SK-N-SH treated with all-trans-retinoic acid at 6 μM for 48 hours (cell line): ENCODE data around the gene TICAM1.

ENCODE experiments used
- CSRNP3 ChIP-seq: fragments of 250-450 bp; sonication (Bioruptor Pico); IDR thresholded peaks from 2 replicates; pipeline ENCODE4 v1.5.1; 2021; ENCODE audit warnings: mild to moderate bottlenecking, moderate library complexity
- ESRRG ChIP-seq: fragments of 250-450 bp; sonication (Bioruptor Pico); IDR thresholded peaks from 2 replicates; pipeline ENCODE4 v1.6.1; 2021; ENCODE audit warnings: mild to moderate bottlenecking
- OSR1 ChIP-seq: fragments of 250-450 bp; sonication (Bioruptor Pico); IDR thresholded peaks from 2 replicates; pipeline ENCODE4 v1.8.0; 2022; ENCODE audit warnings: moderate library complexity, mild to moderate bottlenecking, inconsistent platforms
- RARB ChIP-seq: fragments of 250-450 bp; sonication (Bioruptor Pico); IDR thresholded peaks from 2 replicates; pipeline ENCODE4 v1.8.0; 2021; ENCODE audit warnings: mild to moderate bottlenecking, moderate library complexity
- TSHZ2 ChIP-seq: fragments of 250-450 bp; sonication (Bioruptor Pico); IDR thresholded peaks from 2 replicates; pipeline ENCODE4 v1.5.0; 2020; ENCODE audit warnings: mild to moderate bottlenecking, moderate library complexity
- ZFP3 ChIP-seq: fragments of 250-450 bp; sonication (Bioruptor Pico); IDR thresholded peaks from 2 replicates; pipeline ENCODE4 v1.5.0; 2020; ENCODE audit warnings: mild to moderate bottlenecking, moderate library complexity
- TF ChIP-seq, protein P1 (sequence below): fragments of 250-450 bp; sonication (Bioruptor Pico); IDR thresholded peaks from 2 replicates; pipeline ENCODE4 v1.8.0; 2021; ENCODE audit warnings: low read depth, mild to moderate bottlenecking, moderate library complexity, borderline replicate concordance
- TF ChIP-seq, protein P2 (sequence below): fragments of 250-450 bp; sonication (Bioruptor Pico); IDR thresholded peaks from 2 replicates; pipeline ENCODE4 v1.8.0; 2020; ENCODE audit warnings: mild to moderate bottlenecking, moderate library complexity, borderline replicate concordance
- TF ChIP-seq, protein P3 (sequence below): fragments of 250-450 bp; sonication (Bioruptor Pico); IDR thresholded peaks from 2 replicates; pipeline ENCODE4 v1.5.1; 2020; ENCODE audit warnings: low read depth, mild to moderate bottlenecking, moderate library complexity

DNA sequence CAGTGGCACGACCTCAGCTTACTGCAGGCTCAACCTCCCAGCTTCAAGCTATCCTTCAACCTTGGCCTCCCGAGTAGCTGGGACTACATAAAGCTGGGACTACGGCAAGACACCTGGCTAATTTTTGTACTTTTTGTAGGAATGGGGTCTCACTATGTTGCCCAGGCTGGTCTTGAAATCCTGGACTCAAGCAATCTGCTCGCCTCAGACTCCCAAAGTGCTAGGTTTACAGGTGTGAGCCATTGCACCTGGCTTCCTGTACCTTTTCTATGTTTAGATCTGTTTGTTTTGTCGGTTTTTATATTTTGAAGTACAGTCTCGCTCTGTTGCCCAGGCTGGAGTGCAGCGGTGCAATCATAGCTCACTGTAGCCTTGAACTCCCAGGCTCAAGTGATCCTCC, 17.5 kb upstream of the TICAM1 start:
- TF ChIP-seq, protein P1, sequence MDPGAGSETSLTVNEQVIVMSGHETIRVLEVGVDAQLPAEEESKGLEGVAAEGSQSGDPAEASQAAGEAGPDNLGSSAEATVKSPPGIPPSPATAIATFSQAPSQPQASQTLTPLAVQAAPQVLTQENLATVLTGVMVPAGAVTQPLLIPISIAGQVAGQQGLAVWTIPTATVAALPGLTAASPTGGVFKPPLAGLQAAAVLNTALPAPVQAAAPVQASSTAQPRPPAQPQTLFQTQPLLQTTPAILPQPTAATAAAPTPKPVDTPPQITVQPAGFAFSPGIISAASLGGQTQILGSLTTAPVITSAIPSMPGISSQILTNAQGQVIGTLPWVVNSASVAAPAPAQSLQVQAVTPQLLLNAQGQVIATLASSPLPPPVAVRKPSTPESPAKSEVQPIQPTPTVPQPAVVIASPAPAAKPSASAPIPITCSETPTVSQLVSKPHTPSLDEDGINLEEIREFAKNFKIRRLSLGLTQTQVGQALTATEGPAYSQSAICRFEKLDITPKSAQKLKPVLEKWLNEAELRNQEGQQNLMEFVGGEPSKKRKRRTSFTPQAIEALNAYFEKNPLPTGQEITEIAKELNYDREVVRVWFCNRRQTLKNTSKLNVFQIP: no peak
- no peak for TF ChIP-seq RARB (CRISPR knock-in tag)
- no peak for TF ChIP-seq ESRRG
- TF ChIP-seq ZFP3 (CRISPR knock-in tag): no peak
- TF ChIP-seq, protein P2, sequence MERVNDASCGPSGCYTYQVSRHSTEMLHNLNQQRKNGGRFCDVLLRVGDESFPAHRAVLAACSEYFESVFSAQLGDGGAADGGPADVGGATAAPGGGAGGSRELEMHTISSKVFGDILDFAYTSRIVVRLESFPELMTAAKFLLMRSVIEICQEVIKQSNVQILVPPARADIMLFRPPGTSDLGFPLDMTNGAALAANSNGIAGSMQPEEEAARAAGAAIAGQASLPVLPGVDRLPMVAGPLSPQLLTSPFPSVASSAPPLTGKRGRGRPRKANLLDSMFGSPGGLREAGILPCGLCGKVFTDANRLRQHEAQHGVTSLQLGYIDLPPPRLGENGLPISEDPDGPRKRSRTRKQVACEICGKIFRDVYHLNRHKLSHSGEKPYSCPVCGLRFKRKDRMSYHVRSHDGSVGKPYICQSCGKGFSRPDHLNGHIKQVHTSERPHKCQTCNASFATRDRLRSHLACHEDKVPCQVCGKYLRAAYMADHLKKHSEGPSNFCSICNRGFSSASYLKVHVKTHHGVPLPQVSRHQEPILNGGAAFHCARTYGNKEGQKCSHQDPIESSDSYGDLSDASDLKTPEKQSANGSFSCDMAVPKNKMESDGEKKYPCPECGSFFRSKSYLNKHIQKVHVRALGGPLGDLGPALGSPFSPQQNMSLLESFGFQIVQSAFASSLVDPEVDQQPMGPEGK (CRISPR knock-in tag): no peak
- TF ChIP-seq TSHZ2: no peak
- TF ChIP-seq CSRNP3 (CRISPR knock-in tag): no peak
- TF ChIP-seq OSR1 (CRISPR knock-in tag): no peak
- TF ChIP-seq, protein P3, sequence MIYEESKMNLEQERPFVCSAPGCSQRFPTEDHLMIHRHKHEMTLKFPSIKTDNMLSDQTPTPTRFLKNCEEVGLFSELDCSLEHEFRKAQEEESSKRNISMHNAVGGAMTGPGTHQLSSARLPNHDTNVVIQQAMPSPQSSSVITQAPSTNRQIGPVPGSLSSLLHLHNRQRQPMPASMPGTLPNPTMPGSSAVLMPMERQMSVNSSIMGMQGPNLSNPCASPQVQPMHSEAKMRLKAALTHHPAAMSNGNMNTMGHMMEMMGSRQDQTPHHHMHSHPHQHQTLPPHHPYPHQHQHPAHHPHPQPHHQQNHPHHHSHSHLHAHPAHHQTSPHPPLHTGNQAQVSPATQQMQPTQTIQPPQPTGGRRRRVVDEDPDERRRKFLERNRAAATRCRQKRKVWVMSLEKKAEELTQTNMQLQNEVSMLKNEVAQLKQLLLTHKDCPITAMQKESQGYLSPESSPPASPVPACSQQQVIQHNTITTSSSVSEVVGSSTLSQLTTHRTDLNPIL (CRISPR knock-in tag): no peak
